Fibroblast of skin of right quadriceps (primary cell): ENCODE data around the gene SLC6A16.
"Not testable (repeated sequence)": the region's sequence is repeated elsewhere in the genome, so short reads cannot be mapped to it uniquely, and the experiment has no call there.

Experiments used
- DNase-seq: peaks from one replicate; pipeline ENCODE4 v3.0.0-alpha.2; 2013

The SLC6A16 gene

DNA sequence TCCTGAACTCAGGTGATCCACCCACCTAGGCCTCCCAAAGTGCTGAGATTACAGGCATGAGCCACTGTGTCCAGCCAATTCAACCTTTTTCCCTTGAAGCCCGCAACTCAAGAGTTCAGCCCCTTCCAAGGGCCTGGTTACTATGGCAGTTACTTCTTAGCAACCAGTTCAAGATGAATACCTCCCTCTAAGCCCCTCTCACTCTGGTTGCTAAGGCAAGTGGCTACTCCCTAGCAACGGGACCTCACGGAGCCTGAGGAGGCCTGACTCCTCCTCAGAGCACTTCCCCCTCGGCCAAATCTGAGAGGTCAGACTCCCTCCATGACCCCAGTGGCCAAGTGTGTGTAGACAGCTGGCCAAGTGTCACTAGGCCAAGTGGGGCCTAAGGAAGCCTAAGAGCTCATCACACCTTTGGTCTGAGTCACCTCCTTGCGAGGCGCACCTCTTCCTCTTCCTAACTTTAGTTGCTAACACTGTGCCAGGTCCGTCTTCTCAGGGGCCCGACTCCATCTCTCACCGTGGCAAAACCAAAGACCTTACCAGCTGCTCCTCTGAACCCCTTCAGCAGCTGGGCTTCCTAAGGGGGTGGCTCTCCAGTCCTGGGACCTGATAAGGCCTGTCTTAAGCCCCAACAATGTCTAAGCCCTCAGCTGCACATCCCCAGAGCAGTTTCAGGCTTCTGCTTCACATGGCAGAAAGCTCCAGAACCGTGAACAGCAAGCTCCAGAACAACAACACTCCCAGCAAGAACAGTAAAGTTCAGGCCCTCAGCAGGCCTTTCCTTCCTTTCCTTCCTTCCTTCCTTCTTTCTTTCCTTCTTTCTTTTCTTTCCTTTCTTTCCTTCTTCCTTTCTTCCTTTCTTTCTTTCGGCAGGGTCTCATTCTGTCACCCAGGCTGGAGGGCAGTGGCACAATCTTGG, 19.8 kb upstream of the SLC6A16 start:
- DNase-seq = no peak

GRCh38 chr19:49343123-49343522, 18.1 kb upstream of the SLC6A16 start:
- DNase-seq = no peak

GRCh38 chr19:49342291-49342721, 17.3 kb upstream of the SLC6A16 start:
- no peak for DNase-seq

GRCh38 chr19:49340865-49341718, 16.1 kb upstream of the SLC6A16 start:
- DNase-seq = no peak

DNA sequence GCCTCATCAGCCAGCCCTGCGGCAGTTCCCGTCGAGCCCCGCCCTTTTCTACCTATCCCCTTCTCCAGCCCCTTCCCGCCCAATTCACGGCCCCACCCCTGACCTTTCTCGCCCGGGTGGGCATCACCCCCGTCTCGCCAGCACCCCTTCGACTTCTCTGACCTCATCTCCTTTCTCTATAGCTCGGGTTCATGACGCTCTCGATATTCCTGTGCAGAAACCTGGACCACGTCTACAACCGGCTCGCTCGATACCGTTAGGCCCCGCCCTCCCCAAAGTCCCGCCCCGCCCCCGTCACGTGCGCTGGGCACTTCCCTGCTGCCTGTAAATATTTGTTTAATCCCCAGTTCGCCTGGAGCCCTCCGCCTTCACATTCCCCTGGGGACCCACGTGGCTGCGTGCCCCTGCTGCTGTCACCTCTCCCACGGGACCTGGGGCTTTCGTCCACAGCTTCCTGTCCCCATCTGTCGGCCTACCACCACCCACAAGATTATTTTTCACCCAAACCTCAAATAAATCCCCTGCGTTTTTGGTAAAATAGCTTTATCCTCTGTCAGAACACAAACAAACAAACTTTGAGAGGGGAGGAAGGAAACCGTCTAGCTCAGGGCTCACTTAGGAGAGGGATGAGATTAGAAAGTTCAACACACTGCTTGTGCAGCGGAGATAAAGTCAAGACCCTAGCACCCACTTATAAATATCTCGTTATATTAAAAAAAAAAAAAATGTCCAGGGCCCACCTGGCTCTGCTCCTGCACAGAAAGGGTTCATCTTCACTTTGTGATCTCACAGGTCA, 15.3 kb upstream of the SLC6A16 start:
- peak; percentile 15 for DNase-seq

DNA sequence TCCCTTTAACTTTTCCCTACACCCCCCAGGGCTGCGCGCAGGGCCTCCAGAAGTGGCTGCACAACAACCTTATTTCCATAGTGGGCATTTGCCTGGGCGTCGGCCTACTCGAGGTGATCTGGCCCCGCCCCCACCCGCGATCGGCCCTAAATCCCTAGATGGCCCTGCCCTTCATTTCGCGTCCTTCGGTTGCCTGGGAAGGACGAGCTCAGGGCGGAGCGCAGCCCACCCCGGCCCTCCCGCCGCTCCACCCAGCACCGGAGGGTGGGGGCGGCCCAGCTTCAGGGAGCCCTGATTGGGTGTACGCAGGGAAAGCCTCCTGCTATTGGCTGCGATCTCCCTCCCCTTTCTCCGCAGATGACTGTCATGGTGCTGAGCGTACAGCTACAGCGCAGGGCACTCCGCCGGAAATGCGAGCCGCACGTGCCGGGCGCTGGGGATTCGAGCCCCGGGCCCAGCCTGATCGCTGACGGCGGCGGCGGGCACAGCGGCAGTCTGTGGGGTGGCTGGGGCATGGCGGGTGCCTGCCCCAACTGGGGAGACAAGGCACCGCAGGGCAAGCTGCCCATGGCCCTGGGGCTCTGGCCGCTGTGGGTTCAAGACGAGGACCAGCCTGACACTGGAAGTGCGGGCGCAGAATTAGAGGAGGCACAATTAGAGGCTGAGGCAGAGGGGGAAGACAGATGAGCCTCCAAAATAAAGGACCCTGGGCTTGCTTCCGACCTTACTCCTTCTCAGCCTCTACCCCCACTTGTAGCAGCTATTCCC, 14.5 kb upstream of the SLC6A16 start:
- peak; percentile 87 for DNase-seq

- peak; percentile 32 for DNase-seq
Measured at GRCh38 chr19:49338691-49339300, 13.8 kb upstream of the SLC6A16 start.

GRCh38 chr19:49338023-49338677, 13.2 kb upstream of the SLC6A16 start:
- DNase-seq = no peak

DNA sequence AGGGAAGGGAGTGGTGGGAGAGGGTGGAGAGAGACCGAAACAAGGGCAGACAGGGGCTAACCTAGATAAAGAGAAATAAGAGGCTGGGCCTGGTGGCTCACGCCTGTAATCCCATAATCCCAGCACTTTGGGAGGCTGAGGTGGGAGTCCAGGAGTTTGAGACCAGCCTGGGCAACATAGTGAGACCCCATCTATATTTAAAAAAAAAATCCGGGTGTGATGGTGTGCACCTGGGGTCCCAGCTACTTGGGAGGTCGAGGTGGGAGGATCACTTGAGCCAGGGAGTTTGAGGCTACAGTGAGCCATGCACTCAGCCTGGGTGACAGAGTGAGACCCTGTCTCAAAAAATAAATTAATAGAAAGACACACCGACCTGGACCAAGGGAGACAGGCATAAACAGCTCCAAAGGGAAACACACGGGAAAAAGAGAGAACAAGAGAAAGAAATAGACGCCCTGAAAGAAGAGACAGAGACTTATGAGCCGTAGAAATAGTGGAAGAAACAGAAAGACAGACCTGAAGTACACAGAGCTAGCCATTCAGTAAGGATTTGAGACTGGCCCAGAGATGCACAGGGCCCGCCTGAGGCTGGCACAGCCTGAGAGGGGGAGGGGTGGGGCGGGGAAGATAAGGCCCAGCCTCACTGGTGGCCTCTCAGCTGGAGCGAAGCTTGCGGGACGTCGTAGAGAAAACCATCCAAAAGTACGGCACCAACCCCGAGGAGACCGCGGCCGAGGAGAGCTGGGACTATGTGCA, 12.5 kb upstream of the SLC6A16 start:
- DNase-seq = no peak

DNA sequence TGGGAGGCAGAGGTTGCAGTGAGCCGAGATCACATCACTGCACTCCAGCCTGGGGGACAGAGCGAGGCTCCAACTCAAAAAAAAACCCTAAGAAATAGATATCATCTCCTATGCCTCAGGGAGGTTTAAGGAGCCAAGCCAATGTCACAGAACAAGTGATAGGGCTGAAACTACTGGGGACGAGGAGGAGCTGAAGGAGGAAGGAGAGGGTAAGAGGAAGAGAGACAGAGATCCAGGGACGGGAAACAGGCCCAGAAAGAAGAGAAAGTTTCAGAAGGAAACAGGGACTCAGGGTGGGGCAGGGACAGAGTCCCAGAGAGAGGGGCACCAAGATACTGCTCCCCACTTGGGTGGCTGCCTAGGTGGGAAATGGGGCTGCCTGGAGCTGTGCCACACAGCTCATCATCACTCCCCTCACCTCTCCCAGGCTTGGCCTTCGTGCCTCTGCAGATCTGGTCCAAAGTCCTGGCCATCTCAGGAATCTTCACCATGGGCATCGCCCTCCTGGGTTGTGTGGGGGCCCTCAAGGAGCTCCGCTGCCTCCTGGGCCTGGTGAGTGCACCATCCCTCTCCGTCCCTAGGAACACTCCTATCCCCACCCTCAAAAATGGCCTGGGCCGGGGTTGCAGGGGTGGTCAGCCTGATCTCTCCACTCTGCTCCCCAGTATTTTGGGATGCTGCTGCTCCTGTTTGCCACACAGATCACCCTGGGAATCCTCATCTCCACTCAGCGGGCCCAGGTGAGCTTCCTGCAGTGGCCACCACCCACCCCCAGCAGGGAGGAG, 11.7 kb upstream of the SLC6A16 start:
- no peak for DNase-seq

DNA sequence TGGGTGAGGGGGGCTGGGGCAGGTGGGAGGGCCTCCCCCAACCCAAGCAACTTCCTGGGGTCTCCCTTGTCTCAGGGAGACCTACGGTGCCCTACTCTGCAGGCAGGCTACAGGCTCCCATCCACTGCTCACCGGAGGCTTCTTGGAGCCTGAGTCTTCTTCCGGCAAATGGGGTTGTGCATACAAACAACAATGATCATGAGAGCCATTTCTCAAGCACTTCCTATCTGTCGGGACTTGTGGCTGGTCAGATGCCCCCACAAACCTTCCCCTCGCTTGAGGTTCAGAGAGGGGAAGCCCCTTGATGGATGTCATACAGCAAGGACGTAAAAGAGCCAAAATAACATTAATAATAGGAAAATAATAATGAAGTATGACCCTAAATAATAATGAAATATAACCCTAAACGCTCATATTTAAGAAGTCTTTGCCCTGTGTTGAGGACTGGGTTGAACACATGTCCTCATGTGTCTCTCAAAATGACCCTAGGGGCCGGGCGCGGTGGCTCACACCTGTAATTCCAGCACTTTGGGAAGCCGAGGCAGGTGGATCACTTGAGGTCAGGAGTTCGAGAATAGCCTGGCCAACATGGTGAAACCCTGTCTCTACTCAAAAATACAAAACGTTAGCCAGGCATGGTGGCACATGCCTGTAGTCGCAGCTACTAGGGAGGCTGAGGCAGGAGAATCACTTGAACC, 10.9 kb upstream of the SLC6A16 start:
- DNase-seq = no peak

GRCh38 chr19:49335071-49335783, 10.2 kb upstream of the SLC6A16 start, which contains the start of gene CD37:
CD37 (plus strand) TSS chr19:49335406; CDS start chr19:49335541, 135 bp downstream.
- no peak for DNase-seq

DNA sequence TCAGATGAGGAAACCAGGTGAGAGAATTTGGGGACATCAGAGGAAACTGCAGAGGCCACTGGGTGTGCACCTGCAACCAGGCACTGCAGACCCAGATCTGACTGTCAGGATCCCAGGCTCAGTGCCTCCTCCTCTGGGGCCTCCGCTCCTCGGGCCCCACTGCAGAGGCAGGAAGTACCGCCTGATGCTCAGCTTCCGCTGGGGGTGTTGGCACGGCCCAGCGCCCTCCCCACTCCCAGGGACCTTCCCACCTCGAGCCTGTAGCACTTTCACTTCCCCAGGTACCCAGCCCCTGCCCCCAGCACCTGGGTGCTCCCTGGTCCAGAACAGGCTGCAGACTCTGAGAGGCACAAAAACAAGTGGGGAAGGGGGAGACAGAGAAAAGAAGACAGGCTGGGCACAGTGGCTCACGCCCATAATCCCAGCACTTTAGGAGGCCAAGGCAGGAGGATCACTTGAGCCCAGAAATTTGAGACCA, 8.9 kb upstream of the SLC6A16 start:
- DNase-seq = no peak

- DNase-seq = peak; percentile 19
Measured at GRCh38 chr19:49333418-49333805, 8.4 kb upstream of the SLC6A16 start.

- DNase-seq = not testable (repeated sequence)
Measured at GRCh38 chr19:49332691-49333417, 7.9 kb upstream of the SLC6A16 start.

DNA sequence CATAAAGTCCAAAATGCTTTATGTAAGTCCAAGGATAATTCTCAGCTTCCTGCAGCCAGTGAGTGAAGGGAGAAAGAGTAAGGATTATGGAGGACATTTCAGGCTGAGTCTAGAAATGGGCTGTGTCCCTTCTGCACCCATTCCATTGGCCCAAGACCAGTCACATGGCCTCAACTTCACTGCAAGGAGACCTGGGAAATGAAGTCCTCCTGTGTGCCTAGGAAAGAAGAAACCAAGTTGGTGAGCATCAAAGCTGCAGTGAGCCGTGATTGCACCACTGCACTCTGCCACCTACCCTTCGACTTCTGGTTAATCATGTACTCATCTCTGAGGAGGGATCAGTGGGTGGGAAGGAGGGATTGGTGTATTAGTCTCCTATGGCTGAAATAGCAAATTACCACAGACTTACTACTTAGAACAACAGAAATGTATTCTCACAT, 6.6 kb upstream of the SLC6A16 start:
- DNase-seq = peak; percentile 43

DNA sequence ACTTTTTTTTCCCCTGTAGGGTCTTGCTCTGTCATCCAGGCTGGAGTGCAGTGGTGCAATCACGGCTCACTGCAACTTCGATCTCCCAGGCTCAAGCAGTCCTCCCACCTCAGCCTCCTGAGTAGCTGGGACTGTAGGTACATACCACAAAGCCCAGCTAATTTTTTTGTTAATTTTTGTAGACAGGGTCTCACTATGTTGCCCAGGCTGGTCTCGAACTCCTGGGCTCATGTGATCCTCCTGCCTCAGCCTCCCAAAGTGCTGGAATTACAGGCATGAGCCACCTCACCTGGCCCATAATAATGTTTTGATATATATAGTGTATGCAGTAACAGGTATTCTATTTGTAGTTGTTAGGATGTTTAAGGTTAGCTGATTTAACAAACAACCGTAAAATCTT, 6.2 kb upstream of the SLC6A16 start:
- not testable (repeated sequence) for DNase-seq
